Measurements from ENCODE around the gene AIFM1. TPM values are rescaled to one million over a fixed set of nuclear protein-coding genes. Genes with fewer than 3 reads are reported as not detected.

The AIFM1 gene
- total and polyA plus RNA-seq, 8 donors = 2.9 to 33.5 (median 26.4) TPM

DNA sequence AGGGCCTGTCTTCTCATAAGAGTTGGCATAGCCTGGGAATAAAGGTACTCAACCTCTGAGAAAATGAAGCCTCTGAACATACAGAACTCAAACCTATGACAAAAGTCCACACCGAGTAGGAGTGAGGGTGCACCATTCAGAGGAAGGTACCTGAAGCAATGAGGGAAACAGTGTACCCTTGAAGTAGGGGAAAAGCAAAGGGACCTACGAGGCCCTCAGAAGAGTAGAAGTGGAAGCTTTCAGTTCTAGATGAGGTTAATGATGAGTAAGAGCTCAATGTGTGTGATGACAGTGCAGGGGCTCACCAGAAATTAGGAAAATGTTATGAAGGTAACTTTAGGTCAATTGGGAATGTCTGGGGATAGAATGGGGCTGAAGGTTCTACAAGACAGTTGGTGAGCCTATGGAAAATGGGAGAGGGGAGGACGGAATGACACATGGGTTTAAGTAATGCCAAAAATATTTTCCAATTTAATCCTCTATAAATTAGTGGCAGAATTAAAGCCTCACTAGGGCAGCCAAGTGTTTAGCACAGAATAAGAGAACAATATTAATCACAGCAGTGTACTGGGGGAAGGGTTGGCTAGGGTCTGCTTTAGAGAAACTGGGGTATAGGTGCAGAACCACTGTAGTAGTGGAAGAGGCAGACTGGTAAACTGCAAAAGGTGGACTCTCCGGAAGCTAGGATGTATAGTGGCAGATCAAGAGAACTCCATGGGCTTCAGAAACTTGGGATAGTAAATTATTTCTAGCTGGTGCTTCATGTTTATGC, 46.0 kb upstream of the AIFM1 start:
- no peak overlapping the region for H3K4me3 ChIP-seq
- 69 to 92% (median 84%) methylated on average over 3 to 4 of the region's 4 CpGs for WGBS, 5 donors
- no peak for DNase-seq
- intact Hi-C loops (cut with DNase I; ENCODE audit: low total_unique reads) = no loop called here
- peaks cover 0 to 24% (median 14%) of the 10 kb centered on the region in 4 donors for H3K36me3 ChIP-seq
- H3K27ac ChIP-seq = no peak overlapping the region
- no peaks in the 10 kb centered on the region for H3K4me1 ChIP-seq
- H3K9me3 ChIP-seq = no peaks in the 10 kb centered on the region
- no peak for TF ChIP-seq POLR2A (IDR thresholded peaks at IDR 0.05)
- H3K27me3 ChIP-seq = no peaks in the 10 kb centered on the region

DNA sequence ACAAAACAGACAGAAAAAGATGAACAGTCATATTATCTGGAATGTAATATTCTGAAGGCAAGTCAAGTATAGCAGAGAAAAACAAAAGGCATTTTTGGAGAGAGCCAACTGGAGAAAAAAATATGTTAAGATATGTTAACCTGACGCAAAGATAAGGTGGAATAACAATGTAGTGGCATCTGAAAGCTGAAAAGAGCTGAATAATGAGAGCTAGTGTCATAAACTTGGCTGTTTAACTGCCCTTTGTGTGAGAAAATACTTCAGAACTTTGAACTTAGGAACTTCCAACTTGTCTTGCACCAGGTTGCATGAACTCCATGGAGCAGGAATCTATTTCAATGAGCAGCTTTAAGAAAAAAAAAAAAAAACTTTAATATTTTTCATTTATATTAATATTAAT, 39.0 kb upstream of the AIFM1 start:
- DNase-seq = no peak
- Histone ChIP-seq H3K4me3 (no peak overlapping the region), H3K27me3 (no peaks in the 10 kb centered on the region), H3K9me3 (no peaks in the 10 kb centered on the region), H3K4me1 (no peaks in the 10 kb centered on the region), H3K36me3 (peaks cover 0 to 12% (median 9%) of the 10 kb centered on the region in 4 donors), H3K27ac (no peak overlapping the region)
- WGBS, 5 donors = 8 to 86% (median 71%) methylated on average over 1 of the region's 1 CpG
- TF ChIP-seq POLR2AphosphoS5 (IDR thresholded peaks at IDR 0.05) = no peak
- TF ChIP-seq, protein P1, sequence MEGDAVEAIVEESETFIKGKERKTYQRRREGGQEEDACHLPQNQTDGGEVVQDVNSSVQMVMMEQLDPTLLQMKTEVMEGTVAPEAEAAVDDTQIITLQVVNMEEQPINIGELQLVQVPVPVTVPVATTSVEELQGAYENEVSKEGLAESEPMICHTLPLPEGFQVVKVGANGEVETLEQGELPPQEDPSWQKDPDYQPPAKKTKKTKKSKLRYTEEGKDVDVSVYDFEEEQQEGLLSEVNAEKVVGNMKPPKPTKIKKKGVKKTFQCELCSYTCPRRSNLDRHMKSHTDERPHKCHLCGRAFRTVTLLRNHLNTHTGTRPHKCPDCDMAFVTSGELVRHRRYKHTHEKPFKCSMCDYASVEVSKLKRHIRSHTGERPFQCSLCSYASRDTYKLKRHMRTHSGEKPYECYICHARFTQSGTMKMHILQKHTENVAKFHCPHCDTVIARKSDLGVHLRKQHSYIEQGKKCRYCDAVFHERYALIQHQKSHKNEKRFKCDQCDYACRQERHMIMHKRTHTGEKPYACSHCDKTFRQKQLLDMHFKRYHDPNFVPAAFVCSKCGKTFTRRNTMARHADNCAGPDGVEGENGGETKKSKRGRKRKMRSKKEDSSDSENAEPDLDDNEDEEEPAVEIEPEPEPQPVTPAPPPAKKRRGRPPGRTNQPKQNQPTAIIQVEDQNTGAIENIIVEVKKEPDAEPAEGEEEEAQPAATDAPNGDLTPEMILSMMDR (IDR thresholded peaks at IDR 0.05) = no peak
- no peak for TF ChIP-seq EP300 (IDR thresholded peaks at IDR 0.05)
- TF ChIP-seq POLR2A (IDR thresholded peaks at IDR 0.05) = no peak
- intact Hi-C loops (cut with DNase I; ENCODE audit: low total_unique reads) = no loop called here

DNA sequence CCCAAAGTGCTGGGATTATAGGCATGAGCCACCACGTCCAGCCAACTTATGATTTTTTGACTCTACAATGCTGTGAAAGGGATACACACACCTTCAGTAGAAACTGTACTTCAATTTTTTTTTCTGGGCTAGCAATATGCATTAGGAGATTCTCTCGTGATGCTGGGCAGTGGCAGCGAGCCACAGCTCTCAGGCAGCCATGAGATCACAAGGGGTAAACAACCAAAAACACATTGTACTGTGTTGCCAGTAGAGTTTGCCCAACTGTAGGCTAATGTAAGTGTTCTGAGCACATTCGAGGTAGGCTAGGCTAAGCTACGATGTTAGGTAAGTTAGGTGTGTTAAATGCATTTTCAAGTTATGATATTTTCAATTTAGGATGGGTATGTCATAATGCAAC, 31.8 kb upstream of the AIFM1 start:
- no peaks in the 10 kb centered on the region for H3K9me3 ChIP-seq
- TF ChIP-seq EP300 (IDR thresholded peaks at IDR 0.05) (no peak), POLR2AphosphoS5 (IDR thresholded peaks at IDR 0.05) (no peak), POLR2A (IDR thresholded peaks at IDR 0.05) (no peak)
- TF ChIP-seq, protein P1 (IDR thresholded peaks at IDR 0.05) = no peak
- H3K4me3 ChIP-seq = no peak overlapping the region
- H3K27me3 ChIP-seq = no peaks in the 10 kb centered on the region
- 54 to 70% (median 61%) methylated on average over 5 of the region's 5 CpGs for WGBS, 5 donors
- H3K27ac ChIP-seq = no peak overlapping the region
- no peaks in the 10 kb centered on the region for H3K4me1 ChIP-seq
- DNase-seq = no peak
- H3K36me3 ChIP-seq = no peaks in the 10 kb centered on the region
- intact Hi-C loops (cut with DNase I; ENCODE audit: low total_unique reads) = no loop called here

DNA sequence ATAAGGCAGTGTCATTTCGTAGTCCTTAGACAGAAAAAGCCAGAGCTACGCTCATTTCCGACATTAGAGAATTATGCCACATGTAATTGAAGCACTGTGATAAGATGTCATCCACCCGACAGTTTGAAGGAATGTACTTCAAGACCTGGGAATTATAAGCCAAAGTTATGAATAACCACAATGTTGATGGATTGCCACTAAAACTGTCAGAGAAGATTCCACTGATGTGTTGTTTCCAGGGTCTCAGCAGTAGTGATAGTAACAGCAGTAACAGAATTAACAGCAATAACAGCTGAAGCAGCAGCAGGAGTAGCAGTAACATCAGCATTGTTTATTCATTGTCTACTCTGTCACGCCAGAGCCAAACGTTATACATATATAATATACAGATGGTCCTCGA, 30.8 kb upstream of the AIFM1 start:
- TF ChIP-seq EP300 (IDR thresholded peaks at IDR 0.05) = no peak
- no peak for TF ChIP-seq POLR2AphosphoS5 (IDR thresholded peaks at IDR 0.05)
- TF ChIP-seq, protein P1 (IDR thresholded peaks at IDR 0.05) = no peak
- TF ChIP-seq POLR2A (IDR thresholded peaks at IDR 0.05) = no peak
- H3K4me3 ChIP-seq = no peak overlapping the region
- intact Hi-C loops (cut with DNase I; ENCODE audit: low total_unique reads) = no loop called here
- no peaks in the 10 kb centered on the region for H3K9me3 ChIP-seq
- WGBS, 5 donors = 61 to 72% (median 67%) methylated on average over 7 of the region's 7 CpGs
- H3K36me3 ChIP-seq = no peaks in the 10 kb centered on the region
- no peak for DNase-seq
- no peaks in the 10 kb centered on the region for H3K27me3 ChIP-seq
- no peak overlapping the region for H3K27ac ChIP-seq
- no peaks in the 10 kb centered on the region for H3K4me1 ChIP-seq

DNA sequence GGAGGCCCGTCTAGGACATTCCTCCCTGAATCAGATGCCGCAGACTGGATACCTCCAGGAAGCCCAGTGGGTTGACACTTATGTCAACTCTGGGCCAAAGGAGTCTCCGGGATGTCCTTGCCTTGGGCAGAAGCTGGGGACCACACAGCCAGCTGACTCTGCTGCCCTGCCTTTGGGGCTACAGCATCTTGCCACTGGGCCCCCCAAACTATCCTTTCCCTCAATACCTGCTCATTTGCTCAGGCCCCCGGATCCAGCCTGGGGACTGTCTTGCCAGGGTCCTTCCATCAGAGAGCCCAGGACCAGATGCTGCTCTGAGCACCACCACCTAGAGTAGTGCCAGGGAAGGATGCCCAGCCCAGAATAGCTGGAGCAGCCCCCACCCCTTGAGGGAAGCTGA, 25.2 kb upstream of the AIFM1 start:
- no peak for DNase-seq
- no peaks in the 10 kb centered on the region for H3K36me3 ChIP-seq
- H3K27me3 ChIP-seq = no peaks in the 10 kb centered on the region
- no peaks in the 10 kb centered on the region for H3K4me1 ChIP-seq
- intact Hi-C loops (cut with DNase I; ENCODE audit: low total_unique reads) = loop anchor here (5.0 kb wide), 1 partner anchor 108 kb away; no protein-coding TSS in a partner anchor
- no peaks in the 10 kb centered on the region for H3K9me3 ChIP-seq
- WGBS, 5 donors = 78 to 96% (median 86%) methylated on average over 2 to 4 of the region's 4 CpGs
- no peak overlapping the region for H3K27ac ChIP-seq
- TF ChIP-seq POLR2AphosphoS5 (IDR thresholded peaks at IDR 0.05) (no peak), EP300 (IDR thresholded peaks at IDR 0.05) (no peak), POLR2A (IDR thresholded peaks at IDR 0.05) (no peak)
- TF ChIP-seq, protein P1 (IDR thresholded peaks at IDR 0.05) = no peak
- no peak overlapping the region for H3K4me3 ChIP-seq
